GM13976 (cell line): ENCODE data around the gene CACNA2D4.

Experiments
- DNase-seq: peaks from one replicate; pipeline ENCODE4 v3.0.0; 2012; ENCODE audit warnings: low spot score
- in situ Hi-C: fragments of 300-500 bp; cut with MboI; formaldehyde crosslinking; loops from one replicate; pipeline ENCODE4 v1.12.0; 2022; ENCODE audit warnings: low sequenced_read_pairs, mixed read lengths, inconsistent platforms; ENCODE audit not compliant: unreplicated experiment
- TF ChIP-seq, protein P1 (sequence below): IDR thresholded peaks from 2 replicates; pipeline ENCODE4 v1.5.1; 2012; ENCODE audit warnings: borderline replicate concordance, mild to moderate bottlenecking; ENCODE audit not compliant: insufficient read depth; ENCODE audit errors: extremely low read depth, missing control alignments, control extremely low read depth

The CACNA2D4 gene

GRCh38 chr12:1929241-1929984 is 11.0 kb upstream of the CACNA2D4 start:
- TF ChIP-seq, protein P1, sequence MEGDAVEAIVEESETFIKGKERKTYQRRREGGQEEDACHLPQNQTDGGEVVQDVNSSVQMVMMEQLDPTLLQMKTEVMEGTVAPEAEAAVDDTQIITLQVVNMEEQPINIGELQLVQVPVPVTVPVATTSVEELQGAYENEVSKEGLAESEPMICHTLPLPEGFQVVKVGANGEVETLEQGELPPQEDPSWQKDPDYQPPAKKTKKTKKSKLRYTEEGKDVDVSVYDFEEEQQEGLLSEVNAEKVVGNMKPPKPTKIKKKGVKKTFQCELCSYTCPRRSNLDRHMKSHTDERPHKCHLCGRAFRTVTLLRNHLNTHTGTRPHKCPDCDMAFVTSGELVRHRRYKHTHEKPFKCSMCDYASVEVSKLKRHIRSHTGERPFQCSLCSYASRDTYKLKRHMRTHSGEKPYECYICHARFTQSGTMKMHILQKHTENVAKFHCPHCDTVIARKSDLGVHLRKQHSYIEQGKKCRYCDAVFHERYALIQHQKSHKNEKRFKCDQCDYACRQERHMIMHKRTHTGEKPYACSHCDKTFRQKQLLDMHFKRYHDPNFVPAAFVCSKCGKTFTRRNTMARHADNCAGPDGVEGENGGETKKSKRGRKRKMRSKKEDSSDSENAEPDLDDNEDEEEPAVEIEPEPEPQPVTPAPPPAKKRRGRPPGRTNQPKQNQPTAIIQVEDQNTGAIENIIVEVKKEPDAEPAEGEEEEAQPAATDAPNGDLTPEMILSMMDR: no peak
- in situ Hi-C loops: no loop called here
- no peak for DNase-seq

- DNase-seq: no peak
- TF ChIP-seq, protein P1: no peak
- in situ Hi-C loops: no loop called here
Observed at GRCh38 chr12:1928439-1929121, 10.1 kb upstream of the CACNA2D4 start.

GRCh38 chr12:1927751-1928351 is 9.4 kb upstream of the CACNA2D4 start:
- no peak for DNase-seq
- TF ChIP-seq, protein P1: no peak
- in situ Hi-C loops: no loop called here

DNA sequence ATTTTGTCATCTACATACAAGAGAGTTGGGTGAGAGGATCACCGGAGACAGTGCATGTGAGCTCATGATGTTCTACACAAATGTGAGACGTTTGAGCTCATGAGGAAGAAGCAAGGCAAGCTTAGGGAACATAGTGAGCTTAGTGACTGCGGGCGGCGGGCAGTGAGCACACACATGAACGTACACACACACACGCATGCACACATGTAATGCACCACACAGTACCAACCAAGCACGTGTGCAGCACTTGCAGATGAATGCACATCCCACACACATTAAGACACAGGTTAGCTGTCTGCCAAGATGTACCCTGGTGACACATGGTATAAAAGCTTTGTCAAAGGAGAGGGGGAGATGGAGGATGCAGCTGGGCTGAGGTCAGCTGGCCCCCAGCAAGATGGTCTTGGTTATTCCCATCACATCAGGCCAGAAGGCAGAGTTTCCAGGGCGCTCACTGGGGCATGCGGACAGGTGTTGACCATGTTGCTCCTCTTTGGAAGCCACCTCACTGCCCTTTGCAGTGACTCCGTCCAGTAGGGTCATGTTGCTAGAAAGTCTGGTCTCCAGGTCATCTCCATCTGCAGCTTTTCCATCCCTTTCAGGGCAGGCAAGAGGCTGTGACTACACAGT is 8.7 kb upstream of the CACNA2D4 start:
- TF ChIP-seq, protein P1: no peak
- no peak for DNase-seq
- in situ Hi-C loops: no loop called here

- in situ Hi-C loops: no loop called here
- no peak for DNase-seq
- TF ChIP-seq, protein P1: no peak
Observed at GRCh38 chr12:1926251-1926657, 7.8 kb upstream of the CACNA2D4 start.

- in situ Hi-C loops: no loop called here
- TF ChIP-seq, protein P1: no peak
- no peak for DNase-seq
Observed at GRCh38 chr12:1925684-1926006, 7.2 kb upstream of the CACNA2D4 start.
